Liver (tissue), 9 donors: ENCODE data around the gene RAB37. TPM values are rescaled to one million over a fixed set of nuclear protein-coding genes. Genes with fewer than 3 reads are reported as not detected.

Source experiments
- DNase-seq: peaks from one replicate; pipeline ENCODE4 v3.0.0-alpha.2; 2017; ENCODE audit warnings: low spot score
- H3K27ac ChIP-seq, 2 donors: one replicate each; pipeline ENCODE4 v1.7.0; 2013; ENCODE audit warnings: inconsistent platforms in 2 of 2, low read length in 2 of 2, control low read depth in 1 of 2, low read depth in 1 of 2, mild to moderate bottlenecking in 1 of 2
- H3K27me3 ChIP-seq, 4 donors: one replicate each; pipeline versions ENCODE4 v1.6.1 to v1.7.0; 2013; ENCODE audit warnings: low read length in 3 of 4, inconsistent platforms in 1 of 4, mild to moderate bottlenecking in 1 of 4, moderate library complexity in 1 of 4; ENCODE audit not compliant: control insufficient read depth in 4 of 4, insufficient read depth in 4 of 4
- H3K36me3 ChIP-seq, 4 donors: one replicate each; pipeline versions ENCODE4 v1.6.1 to v1.7.0; 2013; ENCODE audit warnings: low read length in 3 of 4, mild to moderate bottlenecking in 3 of 4, low read depth in 1 of 4, moderate library complexity in 1 of 4; ENCODE audit not compliant: control insufficient read depth in 4 of 4, insufficient read depth in 3 of 4
- H3K4me1 ChIP-seq, 4 donors: one replicate each; pipeline versions ENCODE4 v1.6.1 to v1.7.0; 2013; ENCODE audit warnings: low read length in 3 of 4, mild to moderate bottlenecking in 3 of 4, moderate library complexity in 1 of 4; ENCODE audit not compliant: control insufficient read depth in 4 of 4, insufficient read depth in 4 of 4
- H3K4me3 ChIP-seq, 3 donors: one replicate each; pipeline versions ENCODE4 v1.6.1 to v1.7.0; 2013; ENCODE audit warnings: low read length in 3 of 3, control low read depth in 1 of 3, low read depth in 1 of 3, mild to moderate bottlenecking in 1 of 3
- H3K9ac ChIP-seq, 2 donors: one replicate each; pipeline ENCODE4 v1.7.0; 2013; ENCODE audit warnings: low read length in 2 of 2, mild to moderate bottlenecking in 2 of 2, moderate library complexity in 2 of 2, control low read depth in 1 of 2, low read depth in 1 of 2
- H3K9me3 ChIP-seq, 4 donors: one replicate each; pipeline versions ENCODE4 v1.6.1 to v1.7.0; 2013; ENCODE audit warnings: low read length in 3 of 4; ENCODE audit not compliant: control insufficient read depth in 4 of 4
- ATF3 ChIP-seq: IDR thresholded peaks from 2 replicates; pipeline ENCODE4 v1.6.1; 2016; ENCODE audit warnings: antibody characterized with exemption
- CTCF ChIP-seq: fragments of 150-350 bp; IDR thresholded peaks from 2 replicates; pipeline ENCODE4 v1.5.1; 2017; ENCODE audit warnings: improper control_type of control experiment, low read depth, low read length; ENCODE audit not compliant: missing input control
- EGR1 ChIP-seq, 2 donors: IDR thresholded peaks; 2 replicates each; pipeline ENCODE4 v1.6.1; 2016 to 2018; ENCODE audit warnings: antibody characterized with exemption in 2 of 2, low read depth in 2 of 2
- FOXA1 ChIP-seq: IDR thresholded peaks from 2 replicates; pipeline ENCODE4 v1.6.1; 2016; ENCODE audit warnings: antibody characterized with exemption
- FOXA2 ChIP-seq: IDR thresholded peaks from 2 replicates; pipeline ENCODE4 v1.6.1; 2016; ENCODE audit warnings: antibody characterized with exemption
- GABPA ChIP-seq, 2 donors: IDR thresholded peaks in 1 of 2; conservative IDR thresholded peaks in 1 of 2; 2 replicates each; pipeline ENCODE4 v1.6.1; 2016; ENCODE audit warnings: antibody characterized with exemption in 2 of 2, mild to moderate bottlenecking in 1 of 2, moderate library complexity in 1 of 2
- HNF4A ChIP-seq, 2 donors: conservative IDR thresholded peaks; 2 replicates each; pipeline ENCODE4 v1.6.1; 2016; ENCODE audit warnings: antibody characterized with exemption in 2 of 2, mild to moderate bottlenecking in 2 of 2
- HNF4G ChIP-seq: IDR thresholded peaks from 2 replicates; pipeline ENCODE4 v1.6.1; 2016; ENCODE audit warnings: antibody characterized with exemption
- JUND ChIP-seq, 2 donors: IDR thresholded peaks; 2 replicates each; pipeline ENCODE4 v1.6.1; 2016; ENCODE audit warnings: antibody characterized with exemption in 2 of 2
- MAX ChIP-seq: IDR thresholded peaks from 2 replicates; pipeline ENCODE4 v1.6.1; 2016; ENCODE audit warnings: antibody characterized with exemption
- NR2F2 ChIP-seq: IDR thresholded peaks from 2 replicates; pipeline ENCODE4 v1.6.1; 2016; ENCODE audit warnings: antibody characterized with exemption
- RAD21 ChIP-seq, 2 donors: IDR thresholded peaks; 2 replicates each; pipeline ENCODE4 v1.6.1; 2016; ENCODE audit warnings: antibody characterized with exemption in 2 of 2, mild to moderate bottlenecking in 2 of 2
- REST ChIP-seq: IDR thresholded peaks from 2 replicates; pipeline ENCODE4 v1.6.1; 2016; ENCODE audit warnings: antibody characterized with exemption, mild to moderate bottlenecking
- SP1 ChIP-seq: IDR thresholded peaks from 2 replicates; pipeline ENCODE4 v1.6.1; 2018; ENCODE audit warnings: antibody characterized with exemption, mild to moderate bottlenecking
- TAF1 ChIP-seq: conservative IDR thresholded peaks from 2 replicates; pipeline ENCODE4 v1.6.1; 2016; ENCODE audit warnings: antibody characterized with exemption, mild to moderate bottlenecking
- YY1 ChIP-seq: IDR thresholded peaks from 2 replicates; pipeline ENCODE4 v1.6.1; 2016; ENCODE audit warnings: antibody characterized with exemption, mild to moderate bottlenecking
- WGBS: extraction: QIAGEN DNeasy Blood & Tissue Kit; methylation state at CpG from one replicate; pipeline ENCODE4 v1.1.7; 2013; 5-methylcytosine and 5-hydroxymethylcytosine counted together
- polyA plus RNA-seq, 2 donors: library from polyadenylated mRNA; stranded (reverse) in 1 of 2; unstranded in 1 of 2; fragments of 200-250 nt in 1 of 2; fragments of >200 nt in 1 of 2; fragmentation: Nextera tagmentation in 1 of 2; extraction: Ambion mirVana in 1 of 2; gene quantifications; one replicate each; pipeline versions ENCODE4 v1.2.1 to v1.2.3, GENCODE V29; 2013 to 2015
- total RNA-seq, 2 donors: library from RNA; depleted of rRNA; stranded (reverse); fragments of >200 nt; gene quantifications; one replicate each; pipeline ENCODE4 v1.2.3, GENCODE V29; 2014
- donor health status: healthy.
- donor health status: healthy.
- donor health status: healthy.
- donor health status: healthy.
- donor health status: healthy.

Gene RAB37
- total and polyA plus RNA-seq, 4 donors: 5.1 to 8.8 (median 5.6) TPM

GRCh38 chr17:74723891-74724290 is 13.2 kb upstream of the RAB37 start:
- 76% methylated on average over 5 of the region's 5 CpGs for WGBS
- H3K4me1 ChIP-seq: no peaks in the 10 kb centered on the region
- H3K9ac ChIP-seq: no peak overlapping the region

GRCh38 chr17:74725111-74725510 is 11.9 kb upstream of the RAB37 start:
- Histone ChIP-seq H3K36me3 (no peaks in the 10 kb centered on the region), H3K9ac (no peak overlapping the region), H3K9me3 (no peaks in the 10 kb centered on the region), H3K4me1 (no peaks in the 10 kb centered on the region), H3K27ac (no peak overlapping the region), H3K27me3 (no peaks in the 10 kb centered on the region), H3K4me3 (no peak overlapping the region)
- DNase-seq: no peak
- WGBS: 96% methylated on average over 3 of the region's 3 CpGs
- TF ChIP-seq FOXA1 (no peak), YY1 (no peak), EGR1 (IDR thresholded peaks at IDR 0.05; ENCODE audit: low read depth in 2 of 2) (no peak), NR2F2 (no peak), HNF4G (no peak), GABPA (IDR thresholded peaks at IDR 0.05 in 1 of 2, conservative IDR thresholded peaks at IDR 0.05 in 1 of 2) (no peak), REST (no peak), ATF3 (no peak), JUND (IDR thresholded peaks at IDR 0.05) (no peak), SP1 (no peak), HNF4A (conservative IDR thresholded peaks at IDR 0.05) (no peak)

More at GRCh38 chr17:74723891-74724290, 13.2 kb upstream of the RAB37 start:
- no peak overlapping the region for H3K4me3 ChIP-seq
- H3K27me3 ChIP-seq: no peaks in the 10 kb centered on the region
- H3K9me3 ChIP-seq: no peaks in the 10 kb centered on the region
- no peak for TF ChIP-seq SP1
- no peak for TF ChIP-seq EGR1 (IDR thresholded peaks at IDR 0.05; ENCODE audit: low read depth in 2 of 2)
- TF ChIP-seq CTCF: no peak
- no peak for TF ChIP-seq TAF1
- no peak for TF ChIP-seq FOXA2
- TF ChIP-seq JUND (IDR thresholded peaks at IDR 0.05): no peak
- TF ChIP-seq REST: no peak
- TF ChIP-seq MAX: no peak
- TF ChIP-seq RAD21 (IDR thresholded peaks at IDR 0.05): no peak
- no peak for TF ChIP-seq ATF3
- no peak overlapping the region for H3K27ac ChIP-seq
- no peaks in the 10 kb centered on the region for H3K36me3 ChIP-seq
- no peak for DNase-seq
